H54 (cell line): ENCODE data around the gene CEPT1.

Source experiments
- DNase-seq: peaks from one replicate; pipeline ENCODE4 v3.0.0; 2011; ENCODE audit warnings: low spot score, mixed read lengths; ENCODE audit not compliant: insufficient read length
- FAIRE-seq: peaks from 3 replicates; lab custom pipeline; 2011; peaks lifted over from hg19 to GRCh38; lab: Jason Lieb, UNC
- POLR2A ChIP-seq: IDR thresholded peaks from 2 replicates; pipeline ENCODE4 v1.6.1; 2011; ENCODE audit warnings: low read depth, mild to moderate bottlenecking, low read length

CEPT1 gene

GRCh38 chr1:111162488-111162880 is 22.5 kb downstream of the CEPT1 start:
- no peak for FAIRE-seq
- no peak for DNase-seq
- TF ChIP-seq POLR2A: no peak

GRCh38 chr1:111163363-111163762 is 23.3 kb downstream of the CEPT1 start:
- no peak for DNase-seq
- no peak for TF ChIP-seq POLR2A
- FAIRE-seq: no peak

- FAIRE-seq (no peak), DNase-seq (no peak)
- no peak for TF ChIP-seq POLR2A
Measured at GRCh38 chr1:111164151-111164550, 24.1 kb downstream of the CEPT1 start.

GRCh38 chr1:111172463-111172862 is 32.4 kb downstream of the CEPT1 start:
- DNase-seq: no peak
- FAIRE-seq: no peak
- TF ChIP-seq POLR2A: no peak

GRCh38 chr1:111174070-111174469 is 34.0 kb downstream of the CEPT1 start:
- FAIRE-seq (no peak), DNase-seq (no peak)
- no peak for TF ChIP-seq POLR2A

- DNase-seq: no peak
- FAIRE-seq: no peak
- no peak for TF ChIP-seq POLR2A
Measured at GRCh38 chr1:111175349-111175748, 35.3 kb downstream of the CEPT1 start.

DNA sequence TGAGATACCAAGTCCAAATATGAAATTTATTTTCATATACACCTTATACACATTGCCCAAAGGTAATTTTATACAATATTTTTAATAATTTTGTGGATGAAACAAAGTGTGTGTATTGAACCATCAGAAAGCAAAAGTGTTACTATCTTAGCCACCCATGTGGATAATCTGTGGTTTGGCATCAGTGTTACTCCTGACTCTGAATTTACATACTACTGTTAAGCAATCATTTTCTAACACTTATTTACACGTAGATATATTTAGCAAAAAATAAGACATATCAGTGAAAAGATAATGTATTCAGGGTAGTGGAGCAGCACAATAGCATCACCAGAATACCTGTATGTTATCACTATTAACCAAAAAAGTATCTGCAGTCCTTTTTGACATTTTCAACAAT is 36.7 kb downstream of the CEPT1 start:
- TF ChIP-seq POLR2A: no peak
- no peak for DNase-seq
- FAIRE-seq: no peak

- FAIRE-seq (no peak), DNase-seq (no peak)
- TF ChIP-seq POLR2A: no peak
Measured at GRCh38 chr1:111179968-111180533, 40.0 kb downstream of the CEPT1 start.

GRCh38 chr1:111182052-111182451 is 42.0 kb downstream of the CEPT1 start:
- no peak for TF ChIP-seq POLR2A
- FAIRE-seq (no peak), DNase-seq (no peak)

GRCh38 chr1:111183308-111184069 is 43.5 kb downstream of the CEPT1 start:
- FAIRE-seq: no peak
- DNase-seq: no peak
- no peak for TF ChIP-seq POLR2A

DNA sequence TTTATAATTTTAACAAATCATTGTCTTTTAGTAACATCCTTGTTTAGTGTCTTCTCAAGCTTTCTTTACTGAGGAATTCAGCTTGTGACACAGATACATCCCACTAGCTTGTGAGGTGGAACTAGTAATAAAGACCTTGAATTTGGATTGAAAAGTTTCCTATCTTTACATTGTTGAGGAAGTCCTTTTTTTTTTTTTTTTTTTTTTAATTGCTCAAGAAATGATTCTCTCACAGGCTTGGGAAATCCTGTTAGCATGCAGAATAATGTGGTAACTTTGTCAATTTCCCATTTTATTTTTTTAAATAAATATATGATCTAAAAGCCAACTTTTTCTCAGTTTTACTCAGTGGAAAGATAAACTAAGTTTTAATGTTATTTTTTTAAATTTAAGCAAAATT is 44.6 kb downstream of the CEPT1 start:
- no peak for TF ChIP-seq POLR2A
- no peak for FAIRE-seq
- no peak for DNase-seq

DNA sequence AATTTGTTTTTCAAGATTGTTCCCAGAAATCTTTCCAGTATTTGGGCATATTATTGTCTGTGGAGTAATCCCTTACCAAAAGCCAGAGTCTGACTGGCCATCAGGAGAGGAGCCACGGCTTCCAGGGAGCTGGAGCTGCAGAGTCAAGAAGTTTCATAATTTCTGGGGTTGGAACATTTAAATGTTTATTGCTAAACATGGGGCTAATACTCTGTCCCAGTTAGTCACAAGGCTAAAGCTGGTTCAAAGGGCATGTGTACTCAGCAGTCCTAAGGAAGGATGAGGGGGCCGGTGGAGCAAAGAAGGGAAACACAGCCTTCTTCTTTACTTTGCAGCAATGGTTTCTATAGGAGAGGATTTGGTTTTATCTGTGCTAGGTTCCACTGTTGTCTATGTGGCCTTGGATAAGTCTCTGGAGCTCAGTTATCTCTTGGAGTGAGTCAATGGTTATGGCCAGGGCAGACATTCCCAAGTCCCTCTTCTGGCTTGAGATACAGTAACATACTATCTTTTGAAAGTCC is 51.0 kb downstream of the CEPT1 start:
- DNase-seq: no peak
- TF ChIP-seq POLR2A: no peak
- FAIRE-seq: no peak

GRCh38 chr1:111191496-111191895 is 51.5 kb downstream of the CEPT1 start:
- FAIRE-seq: no peak
- no peak for TF ChIP-seq POLR2A
- peak; percentile 50 for DNase-seq

DNA sequence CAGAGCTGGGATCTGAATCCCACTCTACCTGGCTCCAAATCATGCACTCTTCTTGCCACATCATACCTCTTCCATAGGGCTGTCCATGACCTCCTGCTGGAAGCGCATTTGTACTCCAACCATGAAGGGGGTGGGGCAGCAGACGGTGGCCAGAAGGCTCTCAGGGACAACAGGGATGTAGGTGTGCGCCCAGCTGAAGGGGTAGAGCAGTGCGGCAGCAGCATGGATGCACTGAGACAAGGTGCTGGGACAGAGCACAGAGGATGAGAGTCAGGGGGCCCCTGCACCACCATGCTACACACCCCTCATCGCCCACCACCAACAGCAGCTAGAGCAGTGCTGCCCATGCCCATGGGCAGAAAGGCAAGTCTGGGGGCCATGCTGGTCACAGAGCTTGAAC is 52.1 kb downstream of the CEPT1 start:
- FAIRE-seq: no peak
- DNase-seq: no peak
- TF ChIP-seq POLR2A: no peak
